GM19324 (cell line): ENCODE results near the gene TAF9B.
A peak's percentile ranks its signal among the peaks of the same experiment; 100 is the strongest.
"Not testable (repeated sequence)": the region's sequence is repeated elsewhere in the genome, so short reads cannot be mapped to it uniquely, and the experiment has no call there.

Experiments used
- ATAC-seq: cut with Tn5 transposase; IDR thresholded peaks from one replicate; pipeline ENCODE4 v1.9.1; 2021; ENCODE audit warnings: mild to moderate bottlenecking, moderate library complexity; ENCODE audit not compliant: unreplicated experiment, low FRiP score

TAF9B gene

GRCh38 chrX:78139160-78140123 is at the start of gene TAF9B:
TAF9B (minus strand) TSS chrX:78139650; CDS start chrX:78139611, 39 bp downstream.
- ATAC-seq: peak; percentile 96

- no peak for ATAC-seq
Measured at GRCh38 chrX:78182881-78183280, 43.4 kb upstream of the TAF9B start.

- no peak for ATAC-seq
Measured at GRCh38 chrX:78181307-78181706, 41.9 kb upstream of the TAF9B start.

DNA sequence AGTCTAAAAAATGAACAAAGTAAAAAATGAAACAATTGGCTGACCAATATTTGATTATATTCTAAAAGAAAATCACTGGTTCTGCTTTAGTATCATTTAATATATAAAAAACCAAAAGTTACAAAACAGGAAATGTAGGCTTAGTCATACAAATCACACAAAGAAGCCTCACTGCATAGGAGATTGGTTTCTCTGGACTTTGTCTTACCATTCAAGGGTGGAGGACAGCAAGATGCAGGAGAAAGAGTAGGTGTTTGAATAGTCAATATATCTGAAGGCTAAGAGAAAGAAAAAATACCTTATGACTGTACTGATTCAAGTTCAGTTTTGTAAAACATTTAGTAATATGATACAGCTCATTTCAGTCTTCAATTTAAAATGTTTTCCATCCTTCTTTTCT is 28.6 kb upstream of the TAF9B start:
- ATAC-seq: no peak

- ATAC-seq: no peak
Measured at GRCh38 chrX:78165425-78165824, 26.0 kb upstream of the TAF9B start.

DNA sequence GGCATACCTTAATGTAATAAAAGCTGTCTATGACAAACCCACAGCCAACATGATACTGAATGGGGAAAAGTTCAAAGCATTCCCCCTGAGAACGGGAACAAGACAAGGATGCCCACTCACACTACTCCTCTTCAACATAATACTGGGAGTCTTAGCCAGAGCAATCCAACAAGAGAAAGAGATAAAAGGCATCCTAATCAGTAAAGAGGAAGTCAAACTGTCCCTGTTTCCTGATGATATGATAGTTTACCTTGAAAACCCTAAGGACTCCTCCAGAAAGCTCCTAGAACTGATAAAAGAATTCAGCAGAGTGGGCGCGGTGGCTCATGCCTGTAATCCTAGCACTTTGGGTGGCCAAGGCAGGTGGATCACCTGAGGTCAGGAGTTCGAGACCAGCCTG is 23.7 kb upstream of the TAF9B start:
- not testable (repeated sequence) for ATAC-seq

GRCh38 chrX:78160711-78161110 is 21.3 kb upstream of the TAF9B start:
- ATAC-seq: not testable (repeated sequence)

DNA sequence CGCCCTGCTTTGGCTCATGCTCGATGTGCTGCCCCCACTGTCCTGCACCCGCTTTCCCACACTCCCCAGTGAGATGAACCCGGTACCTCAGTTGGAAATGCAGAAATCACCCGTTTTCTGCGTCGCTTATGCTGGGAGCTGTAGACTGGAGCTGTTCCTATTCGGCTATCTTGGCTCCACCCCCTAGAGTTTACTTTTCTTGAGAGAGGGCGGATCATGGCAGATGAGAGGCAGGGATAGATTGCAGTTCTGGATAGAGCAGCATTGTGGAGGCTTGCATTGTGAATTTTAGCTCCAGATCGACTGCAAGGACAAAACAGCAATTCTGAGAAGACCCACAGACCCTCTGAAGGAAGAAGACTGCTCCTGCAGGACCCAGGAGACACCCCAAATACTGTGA is 18.4 kb upstream of the TAF9B start:
- not testable (repeated sequence) for ATAC-seq

DNA sequence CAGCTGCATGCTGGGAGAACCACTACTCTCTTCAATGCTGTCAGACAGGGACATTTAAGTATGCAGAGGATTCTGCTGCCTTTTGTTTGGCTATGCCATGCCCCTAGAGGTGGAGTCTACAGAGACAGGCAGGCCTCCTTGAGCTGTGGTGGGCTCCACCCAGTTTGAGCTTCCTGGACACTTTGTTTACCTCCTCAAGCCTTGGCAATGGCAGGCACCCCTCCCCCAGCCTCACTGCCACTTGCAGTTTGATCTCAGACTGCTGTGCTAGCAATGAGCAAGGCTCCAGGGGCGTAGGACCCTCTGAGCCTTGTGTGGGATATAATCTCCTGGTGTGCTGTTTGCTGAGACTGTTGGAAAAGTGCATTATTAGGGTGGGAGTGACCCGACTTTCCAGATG is 17.9 kb upstream of the TAF9B start:
- ATAC-seq: not testable (repeated sequence)

DNA sequence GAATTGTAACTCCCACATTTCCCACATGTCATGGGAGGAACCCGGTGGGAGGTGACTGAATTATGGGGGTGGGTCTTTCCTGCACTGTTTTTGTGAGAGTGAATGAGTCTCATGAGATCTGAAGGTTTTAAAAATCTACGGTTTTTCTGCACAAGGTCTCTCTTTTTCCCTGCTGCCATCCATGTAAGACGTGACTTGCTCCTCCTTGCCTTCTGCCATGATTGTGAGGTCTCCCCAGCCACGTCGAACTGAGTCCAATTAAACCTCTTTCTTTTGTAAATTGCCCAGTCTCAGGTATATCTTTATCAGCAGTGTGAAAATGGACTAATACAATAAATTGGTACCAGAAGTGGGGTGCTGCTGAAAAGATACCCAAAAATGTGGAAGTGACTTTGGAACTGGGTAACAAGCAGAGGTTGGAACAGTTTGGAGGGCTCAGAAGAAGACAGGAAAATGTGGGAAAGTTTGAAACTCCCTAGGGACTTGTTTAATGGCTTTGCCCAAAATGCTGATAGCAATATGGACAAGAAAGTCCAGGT is 7.6 kb upstream of the TAF9B start:
- ATAC-seq: not testable (repeated sequence)

- no peak for ATAC-seq
Measured at GRCh38 chrX:78140206-78140605, 756 bp upstream of the TAF9B start.

DNA sequence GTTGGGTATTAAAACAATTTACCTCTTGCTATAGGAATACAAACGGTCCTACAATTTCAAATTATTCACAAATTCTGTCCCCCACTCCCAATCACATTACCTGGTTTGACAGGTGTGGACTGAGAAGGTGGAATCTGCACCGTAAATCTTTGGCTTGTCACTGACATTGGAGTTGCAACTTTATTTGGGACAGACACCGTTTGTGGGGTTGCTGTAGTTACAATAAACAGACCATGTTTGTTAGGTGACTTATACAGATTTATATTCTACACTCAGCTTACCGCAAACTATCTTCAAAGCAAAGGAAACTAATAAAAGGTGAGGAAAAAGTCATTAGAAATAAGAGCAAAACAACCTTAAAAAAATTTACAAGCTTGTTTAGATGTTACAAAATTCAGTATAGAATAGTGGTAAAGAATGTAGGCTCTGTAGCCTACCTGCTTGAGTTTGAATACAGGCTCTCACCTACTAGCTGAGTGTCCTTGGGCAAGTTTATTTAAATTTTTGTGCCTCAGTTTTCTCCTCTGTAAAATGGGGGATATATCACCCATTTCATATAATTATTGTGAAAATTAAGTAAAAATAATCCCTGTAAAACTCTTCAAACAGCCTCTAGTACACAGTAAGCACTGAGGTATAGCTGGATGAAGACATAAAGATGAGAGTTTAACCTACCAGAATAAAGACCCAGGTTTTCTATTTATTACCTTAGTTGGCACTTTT is 6.1 kb downstream of the TAF9B start:
- no peak for ATAC-seq

GRCh38 chrX:78131117-78131516 is 8.3 kb downstream of the TAF9B start:
- ATAC-seq: no peak

DNA sequence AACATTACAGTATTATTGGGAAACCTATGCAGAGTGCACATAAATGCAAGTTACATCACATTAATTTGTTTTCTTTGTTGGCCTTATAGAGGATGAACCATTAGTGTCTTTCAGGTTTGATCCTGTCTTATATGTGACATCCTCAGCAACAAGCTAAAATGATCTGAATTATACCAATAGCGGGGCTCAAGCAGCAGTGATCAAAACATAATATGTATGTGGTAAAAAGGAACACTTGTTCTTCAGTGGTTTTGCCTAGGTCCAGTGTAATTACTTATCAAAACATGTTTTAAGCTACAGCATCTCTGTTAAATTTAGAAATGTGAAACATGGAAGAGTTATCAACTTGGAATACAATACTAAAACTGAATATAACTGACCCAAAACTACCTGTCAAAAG is 9.1 kb downstream of the TAF9B start:
- ATAC-seq: no peak

DNA sequence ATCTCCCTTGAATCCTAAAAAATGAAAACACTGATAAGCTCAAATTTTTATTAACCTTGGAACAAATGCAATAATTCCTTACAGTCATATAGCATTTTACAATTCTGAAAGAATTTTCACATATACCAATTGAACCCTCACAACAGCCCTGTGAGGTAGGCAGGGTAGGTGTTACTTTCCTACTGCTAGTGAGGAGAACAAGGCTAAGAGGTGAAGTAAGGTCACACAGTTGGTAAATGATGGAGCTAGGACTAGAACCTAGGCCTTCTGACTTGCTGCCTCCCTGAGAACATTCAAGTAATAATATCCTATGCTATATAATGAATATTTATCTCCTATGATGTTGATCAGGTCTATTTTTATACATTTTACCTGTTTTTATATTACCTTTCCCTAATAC is 9.7 kb downstream of the TAF9B start:
- ATAC-seq: no peak

DNA sequence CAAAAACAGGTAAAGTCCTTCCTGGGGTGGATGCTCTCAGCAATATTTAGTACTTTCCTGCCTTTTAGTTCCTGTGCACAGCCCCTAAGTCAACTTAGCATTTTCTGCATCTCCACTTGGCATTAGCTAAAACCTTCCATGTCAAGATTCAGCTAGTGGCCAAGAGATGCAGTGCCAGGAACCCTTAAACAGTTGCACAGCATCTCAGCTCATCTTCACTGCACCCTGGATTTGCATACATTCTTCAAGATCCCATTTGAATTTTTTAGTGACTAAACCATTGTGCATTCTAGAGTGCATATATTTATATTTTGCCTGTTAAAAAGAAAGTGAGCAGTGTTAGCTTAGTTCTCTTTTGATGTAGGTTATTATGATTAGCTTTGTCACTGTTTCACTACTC is 13.7 kb downstream of the TAF9B start:
- ATAC-seq: not testable (repeated sequence)

GRCh38 chrX:78125148-78125547 is 14.3 kb downstream of the TAF9B start:
- no peak for ATAC-seq

DNA sequence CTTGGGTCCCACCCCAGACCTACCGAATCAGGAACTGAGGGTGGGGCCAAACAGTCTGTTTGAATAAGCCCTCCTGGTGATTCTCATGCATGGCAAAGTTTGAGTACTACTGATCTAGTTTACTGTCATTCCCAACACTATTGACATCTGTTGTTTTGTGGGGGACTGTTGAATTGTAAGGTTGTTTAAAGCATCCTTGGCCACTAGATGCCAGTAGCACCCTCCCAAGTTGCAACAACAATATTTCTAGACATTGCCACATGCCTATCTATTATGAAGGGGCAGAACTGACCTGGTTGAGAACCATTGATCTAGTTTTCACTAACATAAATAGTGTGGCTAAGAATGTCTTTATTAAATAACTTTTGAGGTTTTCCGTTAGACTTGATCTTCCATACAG is 15.1 kb downstream of the TAF9B start:
- no peak for ATAC-seq

DNA sequence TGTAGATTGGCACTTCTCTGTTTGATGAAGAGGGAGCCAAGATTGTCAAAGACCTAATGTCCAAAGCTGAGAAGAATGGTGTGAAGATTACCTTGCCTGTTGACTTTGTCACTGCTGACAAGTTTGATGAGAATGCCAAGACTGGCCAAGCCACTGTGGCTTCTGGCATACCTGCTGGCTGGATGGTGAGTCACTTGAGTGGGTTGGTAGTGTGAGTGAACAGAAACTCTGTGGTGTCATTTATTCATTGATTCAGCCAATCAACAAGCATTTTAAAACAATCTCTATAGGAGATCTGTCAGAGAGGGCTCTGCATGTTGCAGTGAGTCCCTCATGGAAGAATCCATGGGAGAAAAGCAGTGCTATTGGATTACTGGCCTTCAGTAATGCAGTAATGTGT is 16.3 kb downstream of the TAF9B start:
- ATAC-seq: no peak

DNA sequence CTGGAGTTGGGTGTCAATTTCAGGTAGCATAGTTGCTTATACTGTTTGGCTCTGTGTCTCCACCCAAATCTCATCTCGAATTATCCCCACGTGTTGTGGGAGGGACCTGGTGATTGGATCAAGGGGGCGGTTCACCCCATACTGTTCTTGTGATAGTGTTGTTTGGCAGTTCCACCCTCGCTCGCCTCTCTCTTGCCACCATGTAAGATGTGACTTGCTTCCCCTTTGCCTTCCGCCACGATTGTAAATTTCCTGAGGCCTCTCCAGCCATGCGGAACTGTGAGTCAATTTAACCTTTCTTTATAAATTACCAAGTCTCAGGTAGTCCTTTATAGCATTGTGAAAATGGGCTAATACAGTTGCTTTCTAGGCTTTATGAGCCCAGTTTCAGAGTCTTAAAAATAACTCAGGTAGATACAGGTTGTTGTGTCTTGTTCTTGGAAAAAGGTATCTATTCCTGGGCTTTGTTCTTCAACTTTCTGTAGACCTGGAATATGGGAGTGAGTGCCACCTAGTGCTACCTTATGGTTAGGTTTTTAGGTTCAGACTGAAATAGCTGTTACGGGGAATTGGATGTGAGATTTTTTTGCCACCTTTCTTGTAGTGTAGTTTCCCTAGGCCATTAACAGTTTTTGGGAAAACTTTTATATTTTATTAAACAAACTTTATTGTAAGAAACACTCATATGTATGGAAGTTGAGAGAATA is 19.8 kb downstream of the TAF9B start:
- no peak for ATAC-seq

- ATAC-seq: no peak
Measured at GRCh38 chrX:78118628-78119027, 20.8 kb downstream of the TAF9B start.
